GM23338 (cell line): ENCODE data around the gene MPV17L. TPM values are rescaled to one million over a fixed set of nuclear protein-coding genes. Genes with fewer than 3 reads are reported as not detected.

Source experiments
- ATAC-seq: fragments of 200-7000 bp; cut with Tn5 transposase; 3 replicates; pipeline ENCODE4 v1.9.1; 2020
- DNase-seq: peaks from one replicate; pipeline ENCODE4 v3.0.0-alpha.2; 2015; ENCODE audit warnings: low spot score
- H2AFZ ChIP-seq: fragments of 200-600 bp; sonication (generic); 2 replicates; pipeline ENCODE4 v1.8.0; 2016; ENCODE audit warnings: antibody characterized with exemption, mild to moderate bottlenecking, moderate library complexity
- H3F3A ChIP-seq: fragments of 200-600 bp; sonication (generic); replicated peaks from 2 replicates; pipeline ENCODE4 v1.8.0; 2017; ENCODE audit warnings: antibody characterized with exemption, mixed run types, low read depth
- H3K27ac ChIP-seq: fragments of 200-600 bp; sonication (generic); 2 replicates; pipeline ENCODE4 v1.6.1; 2016; ENCODE audit warnings: low read depth
- H3K27me3 ChIP-seq: fragments of 200-600 bp; sonication (generic); 2 replicates; pipeline ENCODE4 v1.8.0; 2016; ENCODE audit warnings: mild to moderate bottlenecking, mixed run types, moderate library complexity; ENCODE audit not compliant: insufficient read depth
- H3K36me3 ChIP-seq: fragments of 200-600 bp; sonication (generic); 2 replicates; pipeline ENCODE4 v1.8.0; 2016; ENCODE audit warnings: mild to moderate bottlenecking; ENCODE audit not compliant: insufficient read depth
- H3K4me1 ChIP-seq: fragments of 200-600 bp; sonication (generic); 2 replicates; pipeline ENCODE4 v1.8.0; 2016; ENCODE audit warnings: mild to moderate bottlenecking, moderate library complexity; ENCODE audit not compliant: insufficient read depth
- H3K4me2 ChIP-seq: fragments of 200-600 bp; sonication (generic); 2 replicates; pipeline ENCODE4 v1.7.1; 2017; ENCODE audit warnings: mixed run types
- H3K4me3 ChIP-seq: fragments of 200-600 bp; sonication (generic); 2 replicates; pipeline ENCODE4 v1.6.1; 2016; ENCODE audit warnings: mixed run types
- H3K79me2 ChIP-seq: fragments of 200-600 bp; sonication (generic); replicated peaks from 2 replicates; pipeline ENCODE4 v1.8.0; 2017; ENCODE audit warnings: mild to moderate bottlenecking; ENCODE audit not compliant: insufficient read depth
- H3K9me2 ChIP-seq: fragments of 200-600 bp; sonication (generic); 2 replicates; pipeline ENCODE4 v1.8.0; 2017; ENCODE audit not compliant: insufficient read depth
- H4K20me1 ChIP-seq: fragments of 200-600 bp; sonication (generic); replicated peaks from 2 replicates; pipeline ENCODE4 v1.8.0; 2017; ENCODE audit warnings: mild to moderate bottlenecking; ENCODE audit not compliant: insufficient read depth
- H3K27ac Mint-ChIP-seq: 2 replicates; pipeline ENCODE4 v1.8.0; 2020; ENCODE audit warnings: inconsistent platforms, mild to moderate bottlenecking, moderate library complexity, mixed read lengths
- H3K27me3 Mint-ChIP-seq: 3 replicates; pipeline ENCODE4 v1.8.0; 2022; ENCODE audit warnings: low read depth, mild to moderate bottlenecking, moderate library complexity, mixed read lengths, inconsistent platforms; ENCODE audit not compliant: insufficient read depth, poor library complexity
- H3K36me3 Mint-ChIP-seq: 3 replicates; pipeline ENCODE4 v1.8.0; 2021; ENCODE audit warnings: low read depth, mild to moderate bottlenecking, inconsistent platforms, moderate library complexity, mixed read lengths
- H3K4me1 Mint-ChIP-seq: 3 replicates; pipeline ENCODE4 v1.8.0; 2020; ENCODE audit warnings: mild to moderate bottlenecking, inconsistent platforms, mixed read lengths
- H3K4me3 Mint-ChIP-seq: 3 replicates; pipeline ENCODE4 v1.8.0; 2021; ENCODE audit warnings: moderate library complexity, mild to moderate bottlenecking, inconsistent platforms, mixed read lengths
- H3K9me3 Mint-ChIP-seq: 3 replicates; pipeline ENCODE4 v1.8.0; 2020; ENCODE audit warnings: moderate library complexity, mild to moderate bottlenecking, inconsistent platforms, mixed read lengths
- CREB1 ChIP-seq: fragments of 250-450 bp; sonication (Bioruptor Pico); IDR thresholded peaks from 2 replicates; pipeline ENCODE4 v1.5.0; 2020; ENCODE audit warnings: low read depth, mild to moderate bottlenecking, moderate library complexity
- CTCF ChIP-seq, 2 experiments: fragments of 200-600 bp in 1 of 2; sonication (generic) in 1 of 2; conservative IDR thresholded peaks; 2 replicates each; pipeline versions ENCODE4 v1.5.1 to v1.6.1; 2016 to 2017; ENCODE audit warnings: antibody characterized with exemption in 2 of 2, low read depth in 2 of 2, mild to moderate bottlenecking in 2 of 2, moderate library complexity in 1 of 2
- ETS1 ChIP-seq: IDR thresholded peaks from 2 replicates; pipeline ENCODE4 v1.6.1; 2016; ENCODE audit warnings: antibody characterized with exemption
- EZH2 ChIP-seq: fragments of 200-600 bp; sonication (generic); IDR thresholded peaks from one replicate; pipeline ENCODE4 v1.8.0; 2017; ENCODE audit warnings: antibody characterized with exemption, mild to moderate bottlenecking, low read depth; ENCODE audit not compliant: unreplicated experiment
- EZH2phosphoT487 ChIP-seq: fragments of 200-600 bp; sonication (generic); IDR thresholded peaks from one replicate; pipeline ENCODE4 v1.8.1; 2018; ENCODE audit warnings: antibody characterized with exemption; ENCODE audit not compliant: unreplicated experiment
- JUNB ChIP-seq: IDR thresholded peaks from one replicate; pipeline ENCODE4 v1.6.1; 2016; ENCODE audit warnings: antibody characterized with exemption; ENCODE audit not compliant: unreplicated experiment
- NANOG ChIP-seq: IDR thresholded peaks from 2 replicates; pipeline ENCODE4 v1.6.1; 2016; ENCODE audit warnings: antibody characterized with exemption, borderline replicate concordance
- POLR2AphosphoS5 ChIP-seq: IDR thresholded peaks from 2 replicates; pipeline ENCODE4 v1.6.1; 2016; ENCODE audit warnings: antibody characterized with exemption, low read depth
- REST ChIP-seq: IDR thresholded peaks from one replicate; pipeline ENCODE4 v1.6.1; 2018; ENCODE audit warnings: antibody characterized with exemption; ENCODE audit not compliant: unreplicated experiment
- STAT1 ChIP-seq: IDR thresholded peaks from one replicate; pipeline ENCODE4 v1.6.1; 2016; ENCODE audit warnings: antibody characterized with exemption; ENCODE audit not compliant: unreplicated experiment
- ZNF114 ChIP-seq: fragments of 250-450 bp; sonication (Bioruptor Pico); IDR thresholded peaks from 2 replicates; pipeline ENCODE4 v1.5.0; 2020; ENCODE audit warnings: mild to moderate bottlenecking, moderate library complexity
- ZNF331 ChIP-seq: fragments of 250-450 bp; sonication (Bioruptor Pico); IDR thresholded peaks from 2 replicates; pipeline ENCODE4 v1.5.0; 2020; ENCODE audit warnings: low read depth, mild to moderate bottlenecking, moderate library complexity
- ZNF462 ChIP-seq: fragments of 250-450 bp; sonication (Bioruptor Pico); IDR thresholded peaks from 2 replicates; pipeline ENCODE4 v1.5.0; 2020; ENCODE audit warnings: mild to moderate bottlenecking, moderate library complexity
- polyA plus RNA-seq: library from polyadenylated mRNA; unstranded; fragments of >200 nt; fragmentation: Nextera tagmentation; extraction: Ambion mirVana; gene quantifications from 2 replicates; pipeline ENCODE4 v1.2.1, GENCODE V29; 2016
- total RNA-seq: library from RNA; depleted of rRNA; stranded (reverse); fragments of >200 nt; shearing (Covaris generic); gene quantifications from 2 replicates; pipeline ENCODE4 v1.2.3, GENCODE V29; 2014

The MPV17L gene
- total and polyA plus RNA-seq, 2 experiments from 2014 or later, result 3.0 to 11.7 TPM

GRCh38 chr16:15434079-15434424 lies 38.5 kb downstream of the MPV17L start:
- Histone ChIP-seq H3K4me1 (no peaks in the 10 kb centered on the region), H3K27me3 (peaks cover 17% of the 10 kb centered on the region), H4K20me1 (peaks cover 7% of the 10 kb centered on the region; the same call in 1 of the 2 replicates), H3F3A (0 out of 2 replicates have a peak, but pooled peaks cover 3% of the 10 kb centered on the region), H3K79me2 (peaks cover 31% of the 10 kb centered on the region), H3K4me2 (peak overlapping the region; percentile 100), H2AFZ (peak overlapping the region; percentile 97), H3K4me3 (peak overlapping the region; percentile 93), H3K27ac (no peak overlapping the region), H3K9me2 (no peaks in the 10 kb centered on the region), H3K36me3 (no peaks in the 10 kb centered on the region)
- Mint-ChIP-seq H3K27ac (no peak overlapping the region), H3K27me3 (peaks cover 13% of the 10 kb centered on the region), H3K9me3 (no peaks in the 10 kb centered on the region), H3K4me1 (peaks cover 10% of the 10 kb centered on the region), H3K36me3 (no peaks in the 10 kb centered on the region), H3K4me3 (peak overlapping the region; percentile 88)
- peak; percentile 15 for ATAC-seq
- no peak for TF ChIP-seq EZH2phosphoT487
- TF ChIP-seq POLR2AphosphoS5, result no peak
- no peak for TF ChIP-seq EZH2
- no peak for TF ChIP-seq CREB1 (CRISPR knock-in tag)
- TF ChIP-seq ZNF331 (CRISPR knock-in tag), result no peak
- no peak for TF ChIP-seq STAT1
- no peak for TF ChIP-seq ZNF114
- TF ChIP-seq CTCF (conservative IDR thresholded peaks at IDR 0.05; ENCODE audit: low read depth in 2 of 2), result no peak
- TF ChIP-seq NANOG, result no peak
- TF ChIP-seq ETS1, result no peak
- no peak for TF ChIP-seq ZNF462 (CRISPR knock-in tag)
- no peak for TF ChIP-seq JUNB
- TF ChIP-seq REST, result no peak
- no peak for DNase-seq
